Measurements from ENCODE around the gene CACNB4.

CACNB4 gene

DNA sequence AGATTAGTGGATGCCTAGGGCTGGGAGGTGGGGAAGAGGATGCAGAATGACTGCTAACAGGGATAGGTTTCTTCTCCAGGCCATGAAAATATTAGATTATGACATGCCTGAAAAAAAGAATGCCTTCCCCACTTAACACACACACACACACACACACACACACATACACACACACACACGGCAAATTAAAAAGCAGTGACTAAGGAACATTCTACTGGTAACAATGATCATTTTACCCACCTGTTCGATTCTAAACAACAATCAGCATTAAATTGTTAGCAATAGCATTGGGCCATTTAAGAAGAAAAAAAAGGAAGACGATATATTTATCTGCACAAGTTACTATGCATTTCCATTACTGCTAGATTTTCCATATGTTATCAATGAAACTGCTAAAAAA, 10.8 kb downstream of the CACNB4 start:
- no peak for DNase-seq (ENCODE audit: low read depth)

DNA sequence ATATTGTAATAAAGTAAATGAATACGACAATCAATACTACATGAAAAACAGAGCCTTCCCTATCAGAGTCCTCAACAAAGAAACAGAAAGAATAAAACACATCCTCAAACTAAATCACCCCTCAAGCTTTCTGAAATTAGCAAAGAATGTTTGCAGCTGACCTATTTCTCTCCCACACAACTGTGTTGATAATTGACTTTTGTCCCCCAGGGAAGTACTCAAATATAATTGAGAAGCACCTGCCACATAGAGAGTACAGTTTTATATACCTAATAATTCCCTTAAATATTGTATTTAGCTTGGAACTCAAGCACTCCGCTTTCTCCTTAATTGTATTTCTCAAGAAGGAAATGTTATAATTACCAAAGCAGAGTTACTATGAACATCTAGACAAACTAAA, 12.6 kb downstream of the CACNB4 start:
- no peak for DNase-seq (ENCODE audit: low read depth)

DNA sequence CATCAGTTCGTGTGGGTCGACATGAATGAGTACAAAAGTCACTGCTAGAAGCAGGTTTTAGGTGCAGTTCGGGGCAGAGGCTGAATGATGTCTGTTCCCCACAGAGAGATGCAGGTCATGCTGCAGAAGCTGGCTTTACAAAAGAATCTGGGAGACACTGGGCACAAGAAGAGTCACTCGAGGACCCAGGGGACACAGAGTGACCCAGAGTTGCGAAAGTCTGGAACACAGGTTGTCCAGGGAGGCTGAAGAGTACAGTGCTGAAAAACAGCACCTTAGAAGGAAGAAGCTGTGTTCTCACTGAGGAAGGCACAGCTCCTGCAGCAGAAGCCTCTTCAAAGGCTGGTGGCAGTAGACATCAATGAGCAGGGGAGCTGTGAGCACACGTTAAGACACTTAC, 14.8 kb downstream of the CACNB4 start:
- DNase-seq (ENCODE audit: low read depth): no peak

GRCh38 chr2:152083202-152083875, 15.5 kb downstream of the CACNB4 start:
- no peak for DNase-seq (ENCODE audit: low read depth)

DNA sequence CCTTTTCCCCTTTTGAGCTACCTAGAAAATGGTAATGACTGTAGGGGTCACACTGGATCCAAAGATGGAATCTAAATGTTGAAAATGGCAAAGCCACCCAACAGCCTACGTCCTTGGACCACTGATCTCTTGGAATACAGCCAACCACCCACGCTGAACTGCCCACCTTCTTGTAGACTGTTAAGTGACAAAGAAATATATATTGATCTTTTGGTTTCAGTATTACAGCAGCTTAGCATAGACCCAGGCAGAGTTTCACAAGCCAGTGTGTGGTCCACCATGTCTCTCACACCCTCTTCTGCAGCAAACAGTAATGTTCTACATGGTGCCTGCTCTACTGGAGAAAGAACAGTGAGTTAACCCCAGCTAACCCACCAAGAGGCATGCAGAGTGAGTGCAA, 20.2 kb downstream of the CACNB4 start:
- no peak for DNase-seq (ENCODE audit: low read depth)

DNA sequence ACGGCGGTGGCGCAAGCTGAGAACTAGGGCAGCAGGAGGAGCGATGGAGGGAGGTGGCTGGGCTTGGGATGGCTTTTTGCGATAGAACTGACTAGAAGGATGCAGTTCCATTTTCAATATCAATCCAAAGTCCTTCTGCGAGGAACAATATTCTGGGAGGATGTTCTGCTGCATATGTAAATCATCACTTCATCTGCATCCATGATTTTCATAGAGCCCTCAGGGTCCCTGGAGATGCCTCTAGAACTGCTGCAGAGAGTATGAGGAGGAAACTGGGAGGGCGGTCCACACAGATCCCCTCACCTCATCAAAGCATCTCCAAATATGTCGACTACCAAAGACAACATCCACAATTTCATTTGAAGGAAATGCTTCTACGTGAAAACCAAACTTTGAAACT, 20.8 kb downstream of the CACNB4 start:
- no peak for DNase-seq (ENCODE audit: low read depth)

DNA sequence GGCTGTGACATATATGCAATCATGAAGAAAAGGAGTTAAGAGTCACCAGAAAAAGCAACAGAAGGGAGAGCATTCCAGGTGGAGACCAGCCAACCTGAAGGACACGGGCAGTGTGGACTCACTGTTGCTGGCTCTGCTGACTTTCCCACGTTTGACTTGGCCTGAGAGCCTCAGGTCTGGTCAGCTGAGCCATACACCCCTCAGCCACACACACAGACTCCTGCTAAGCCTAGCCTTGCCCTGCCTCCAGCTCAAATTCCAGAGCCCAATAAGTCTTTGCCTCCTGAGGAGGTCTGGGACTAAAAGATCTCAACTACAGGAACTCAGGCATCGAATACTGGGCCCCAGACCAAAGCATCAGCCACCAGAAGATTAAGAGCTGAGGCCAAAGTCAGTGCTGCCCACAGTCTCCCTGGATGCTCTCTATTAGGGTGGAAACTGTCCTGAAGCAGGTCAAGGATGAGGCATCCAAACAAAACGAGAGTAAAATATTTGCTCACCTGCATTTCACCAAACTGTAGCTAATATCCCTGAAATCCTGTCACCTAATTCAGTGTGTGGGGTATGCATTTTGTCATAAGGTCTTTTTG, 23.3 kb downstream of the CACNB4 start:
- DNase-seq (ENCODE audit: low read depth): no peak

DNA sequence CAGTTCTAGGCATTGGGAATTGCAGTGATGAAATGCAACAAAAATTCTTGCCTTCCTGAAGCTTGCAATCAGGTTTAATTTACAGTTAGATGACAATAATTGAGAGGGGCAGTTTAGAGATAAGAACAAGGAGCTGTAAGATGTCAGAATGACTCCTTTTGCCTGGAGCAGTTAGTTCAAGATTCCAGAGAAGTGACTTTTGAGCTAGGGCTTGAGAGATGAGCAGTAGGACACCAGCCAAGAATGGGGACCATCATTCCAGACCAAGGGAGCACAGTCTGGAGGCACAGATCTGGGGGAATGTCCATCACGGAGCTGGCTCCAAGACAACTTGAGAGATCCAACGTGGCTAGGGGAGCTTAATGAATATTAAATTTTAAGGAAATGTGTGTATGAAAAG, 26.8 kb downstream of the CACNB4 start:
- no peak for DNase-seq (ENCODE audit: low read depth)

GRCh38 chr2:152071518-152071917, 27.3 kb downstream of the CACNB4 start:
- no peak for DNase-seq (ENCODE audit: low read depth)

DNA sequence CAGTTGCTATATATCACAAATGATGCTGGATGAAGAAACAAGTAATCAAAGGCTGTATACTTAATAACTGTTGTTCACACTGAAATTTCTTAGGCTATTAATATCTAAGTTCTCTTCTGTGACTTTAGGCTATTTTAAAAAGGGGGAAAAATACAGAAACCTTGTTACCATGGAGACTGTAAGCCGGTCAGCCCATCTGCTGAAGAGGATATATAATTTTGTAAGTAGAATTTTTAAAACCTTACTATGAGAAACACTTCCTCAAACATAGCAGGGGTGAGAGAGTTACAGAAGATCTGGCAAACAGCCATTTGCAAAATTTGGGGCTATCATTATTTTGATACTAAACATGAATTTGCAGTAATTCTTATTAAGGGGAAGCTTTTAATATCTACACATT, 27.8 kb downstream of the CACNB4 start:
- no peak for DNase-seq (ENCODE audit: low read depth)

DNA sequence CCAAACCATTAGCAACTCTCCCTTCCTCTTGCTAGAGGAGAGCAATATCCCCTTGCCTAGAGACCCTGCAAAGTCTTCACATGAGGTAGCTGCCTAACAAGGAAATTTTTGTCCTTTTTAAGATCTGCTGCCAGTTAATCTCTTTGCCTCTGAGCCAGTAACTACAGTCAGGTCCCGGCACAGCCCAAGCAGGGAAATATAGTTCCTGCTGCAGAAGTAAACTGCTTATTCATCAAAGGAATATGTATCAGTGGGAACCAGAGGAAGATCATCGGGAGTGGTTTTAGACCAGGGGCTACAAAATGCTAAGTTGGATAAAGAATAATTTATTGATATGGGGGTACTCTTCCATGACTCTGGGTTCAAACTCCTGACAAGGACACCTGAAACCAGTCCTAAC, 30.6 kb downstream of the CACNB4 start:
- DNase-seq (ENCODE audit: low read depth): no peak

- DNase-seq (ENCODE audit: low read depth): no peak
Observed at GRCh38 chr2:152067823-152068222, 31.0 kb downstream of the CACNB4 start.

GRCh38 chr2:152065945-152066344, 32.9 kb downstream of the CACNB4 start:
- no peak for DNase-seq (ENCODE audit: low read depth)

GRCh38 chr2:152064001-152064400, 34.8 kb downstream of the CACNB4 start:
- DNase-seq (ENCODE audit: low read depth): no peak

GRCh38 chr2:152063325-152063924, 35.4 kb downstream of the CACNB4 start:
- no peak for DNase-seq (ENCODE audit: low read depth)

- DNase-seq (ENCODE audit: low read depth): no peak
Observed at GRCh38 chr2:152062125-152063091, 36.4 kb downstream of the CACNB4 start.

- DNase-seq (ENCODE audit: low read depth): no peak
Observed at GRCh38 chr2:152061383-152061782, 37.5 kb downstream of the CACNB4 start.

GRCh38 chr2:152058655-152059054, 40.2 kb downstream of the CACNB4 start:
- DNase-seq (ENCODE audit: low read depth): no peak

- DNase-seq (ENCODE audit: low read depth): no peak
Observed at GRCh38 chr2:152056418-152056817, 42.4 kb downstream of the CACNB4 start.

DNA sequence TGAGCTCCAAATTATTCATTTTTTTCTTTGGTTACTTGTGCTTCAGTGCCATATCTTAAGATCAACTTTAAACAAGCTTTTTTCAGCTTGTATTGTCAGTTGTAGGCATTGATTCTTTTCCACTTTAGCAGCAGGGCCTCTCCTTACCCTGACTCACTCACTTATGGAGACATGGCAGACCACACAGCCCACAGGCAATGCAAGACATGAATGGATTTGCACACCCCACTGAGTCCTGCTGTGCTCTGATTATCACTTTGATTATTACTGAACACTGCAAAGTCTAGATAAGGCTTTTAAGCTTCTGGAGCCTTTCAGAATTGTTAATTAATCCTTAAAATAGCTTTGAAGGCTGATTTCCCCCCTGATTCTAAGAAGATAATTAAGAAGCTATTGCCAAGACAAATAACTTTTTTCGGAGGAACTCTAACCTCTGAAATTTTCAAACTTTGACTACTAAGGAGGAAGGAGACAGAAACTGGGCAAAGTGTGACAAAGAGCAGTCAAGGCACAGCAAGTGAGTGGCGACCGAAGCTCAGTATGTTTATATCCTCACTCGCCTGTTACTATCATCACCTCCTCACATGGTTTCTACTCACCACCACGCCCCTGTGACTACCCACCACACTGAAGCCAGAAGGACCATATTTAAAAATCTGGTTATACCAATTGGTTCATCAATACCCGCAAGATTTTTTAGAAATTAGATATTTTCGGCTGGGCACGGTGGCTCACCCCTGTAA, 43.3 kb downstream of the CACNB4 start:
- DNase-seq (ENCODE audit: low read depth): no peak

GRCh38 chr2:152054593-152054992, 44.3 kb downstream of the CACNB4 start:
- no peak for DNase-seq (ENCODE audit: low read depth)

GRCh38 chr2:152051436-152051835, 47.4 kb downstream of the CACNB4 start:
- no peak for DNase-seq (ENCODE audit: low read depth)

Data from stimulated activated CD8-positive, alpha-beta memory T cell treated with anti-CD3 and anti-CD28 coated beads, Interleukin-4, amount 100 ng/mL, for 24 hours (primary cell).